GM21723 (cell line): ENCODE results near the gene SPAAR.
"Not testable (repeated sequence)": the region's sequence is repeated elsewhere in the genome, so short reads cannot be mapped to it uniquely, and the experiment has no call there.

ENCODE experiments used
- ATAC-seq: cut with Tn5 transposase; IDR thresholded peaks from one replicate; pipeline ENCODE4 v1.9.1; 2021; ENCODE audit warnings: mild to moderate bottlenecking, moderate library complexity; ENCODE audit not compliant: unreplicated experiment

Gene SPAAR

GRCh38 chr9:35920051-35920620 is 10.8 kb downstream of the SPAAR start:
- no peak for ATAC-seq

- no peak for ATAC-seq
Measured at GRCh38 chr9:35923598-35923926, 14.3 kb downstream of the SPAAR start.

- ATAC-seq: no peak
Measured at GRCh38 chr9:35923927-35924763, 14.9 kb downstream of the SPAAR start.

GRCh38 chr9:35928591-35929452 is 19.5 kb downstream of the SPAAR start:
- no peak for ATAC-seq

GRCh38 chr9:35929453-35929718 is 20.1 kb downstream of the SPAAR start:
- ATAC-seq: no peak

GRCh38 chr9:35930521-35930920 is 21.2 kb downstream of the SPAAR start:
- no peak for ATAC-seq

- no peak for ATAC-seq
Measured at GRCh38 chr9:35930989-35931388, 21.7 kb downstream of the SPAAR start.

GRCh38 chr9:35932735-35933134 is 23.4 kb downstream of the SPAAR start:
- ATAC-seq: no peak

GRCh38 chr9:35933550-35934067 is 24.3 kb downstream of the SPAAR start:
- no peak for ATAC-seq

- ATAC-seq: not testable (repeated sequence)
Measured at GRCh38 chr9:35934069-35934468, 24.8 kb downstream of the SPAAR start.

GRCh38 chr9:35935261-35935660 is 26.0 kb downstream of the SPAAR start:
- no peak for ATAC-seq

GRCh38 chr9:35935755-35936509 is 26.6 kb downstream of the SPAAR start:
- ATAC-seq: no peak

- no peak for ATAC-seq
Measured at GRCh38 chr9:35937227-35937626, 27.9 kb downstream of the SPAAR start.

- ATAC-seq: no peak
Measured at GRCh38 chr9:35938474-35939356, 29.4 kb downstream of the SPAAR start.

- ATAC-seq: no peak
Measured at GRCh38 chr9:35939679-35940250, 30.5 kb downstream of the SPAAR start.

- no peak for ATAC-seq
Measured at GRCh38 chr9:35940458-35941407, 31.4 kb downstream of the SPAAR start.

GRCh38 chr9:35942286-35942685 is 33.0 kb downstream of the SPAAR start:
- no peak for ATAC-seq

- no peak for ATAC-seq
Measured at GRCh38 chr9:35944173-35944572, 34.9 kb downstream of the SPAAR start.

- no peak for ATAC-seq
Measured at GRCh38 chr9:35944841-35945240, 35.6 kb downstream of the SPAAR start.
